Measurements from ENCODE around the gene TNFRSF18.
"Not testable (repeated sequence)": the region's sequence is repeated elsewhere in the genome, so short reads cannot be mapped to it uniquely, and the experiment has no call there.

- not testable (repeated sequence) for TF ChIP-seq POLR2A (IDR thresholded peaks at IDR 0.05; ENCODE audit: low read depth, low read length); TAF1 (IDR thresholded peaks at IDR 0.05; ENCODE audit: borderline replicate concordance, low read depth, low read length); POLR2AphosphoS5 (IDR thresholded peaks at IDR 0.05; ENCODE audit: low read depth, low read length)
Observed at GRCh38 chr1:1248009-1248913, 41.9 kb upstream of the TNFRSF18 start.

All from GM12892 (cell line).